Measurements from ENCODE around the gene CNPY3. TPM values are rescaled to one million over a fixed set of nuclear protein-coding genes. Genes with fewer than 3 reads are reported as not detected.

The CNPY3 gene
- total and polyA plus RNA-seq, 2 of the 13 experiments (the other 11 are each of a cell fraction or from before 2014, with no cell fraction given): 42.3 to 60.2 TPM

DNA sequence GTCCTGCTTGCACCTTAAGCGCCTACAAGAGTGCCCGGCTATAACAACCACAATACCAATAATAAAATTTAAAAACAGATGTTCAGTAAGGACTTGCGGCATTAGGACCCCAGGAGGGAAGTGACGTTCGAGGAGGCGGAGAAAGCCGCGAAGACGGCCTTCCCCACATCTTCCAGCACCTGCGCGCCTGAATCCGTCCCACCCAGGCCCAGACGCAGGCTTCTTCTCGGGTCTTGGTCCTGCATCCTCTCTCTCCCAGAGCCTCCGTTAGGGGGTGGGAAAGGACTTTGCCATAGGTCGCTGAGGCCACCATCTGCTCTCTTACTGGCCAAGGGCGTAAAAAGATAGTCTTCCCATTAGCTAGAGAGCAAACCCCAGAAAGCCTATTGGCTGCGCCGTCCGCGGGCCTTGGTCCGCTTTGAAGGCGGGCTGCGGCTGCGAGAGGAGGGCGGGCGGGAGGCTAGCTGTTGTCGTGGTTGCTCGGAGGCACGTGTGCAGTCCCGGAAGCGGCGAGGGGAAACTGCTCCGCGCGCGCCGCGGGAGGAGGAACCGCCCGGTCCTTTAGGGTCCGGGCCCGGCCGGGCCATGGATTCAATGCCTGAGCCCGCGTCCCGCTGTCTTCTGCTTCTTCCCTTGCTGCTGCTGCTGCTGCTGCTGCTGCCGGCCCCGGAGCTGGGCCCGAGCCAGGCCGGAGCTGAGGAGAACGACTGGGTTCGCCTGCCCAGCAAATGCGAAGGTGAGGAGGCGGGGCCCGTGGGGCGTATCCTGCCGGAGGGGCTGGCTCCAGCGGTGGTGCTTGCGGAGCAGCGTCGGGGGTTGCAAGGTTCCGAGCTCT, at the start of gene CNPY3 (continued):
- peak; percentile 99 for TF ChIP-seq BATF2 (CRISPR knock-in tag; IDR thresholded peaks at IDR 0.05)
- TF ChIP-seq HIVEP1 (CRISPR knock-in tag; IDR thresholded peaks at IDR 0.05): peak; percentile 95
- peak; percentile 91 for TF ChIP-seq FOXK1 (CRISPR knock-in tag; IDR thresholded peaks at IDR 0.05; ENCODE audit: borderline replicate concordance, low read depth)
- TF ChIP-seq, protein P1, sequence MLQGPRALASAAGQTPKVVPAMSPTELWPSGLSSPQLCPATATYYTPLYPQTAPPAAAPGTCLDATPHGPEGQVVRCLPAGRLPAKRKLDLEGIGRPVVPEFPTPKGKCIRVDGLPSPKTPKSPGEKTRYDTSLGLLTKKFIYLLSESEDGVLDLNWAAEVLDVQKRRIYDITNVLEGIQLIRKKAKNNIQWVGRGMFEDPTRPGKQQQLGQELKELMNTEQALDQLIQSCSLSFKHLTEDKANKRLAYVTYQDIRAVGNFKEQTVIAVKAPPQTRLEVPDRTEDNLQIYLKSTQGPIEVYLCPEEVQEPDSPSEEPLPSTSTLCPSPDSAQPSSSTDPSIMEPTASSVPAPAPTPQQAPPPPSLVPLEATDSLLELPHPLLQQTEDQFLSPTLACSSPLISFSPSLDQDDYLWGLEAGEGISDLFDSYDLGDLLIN (CRISPR knock-in tag; IDR thresholded peaks at IDR 0.05; ENCODE audit: borderline replicate concordance): peak; percentile 27; the same call in 1 of the 2 replicates
- TF ChIP-seq, protein P2, sequence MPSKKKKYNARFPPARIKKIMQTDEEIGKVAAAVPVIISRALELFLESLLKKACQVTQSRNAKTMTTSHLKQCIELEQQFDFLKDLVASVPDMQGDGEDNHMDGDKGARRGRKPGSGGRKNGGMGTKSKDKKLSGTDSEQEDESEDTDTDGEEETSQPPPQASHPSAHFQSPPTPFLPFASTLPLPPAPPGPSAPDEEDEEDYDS (CRISPR knock-in tag; IDR thresholded peaks at IDR 0.05): peak; percentile 64; the same call in 1 of the 2 replicates
- TF ChIP-seq ZBTB8A (CRISPR knock-in tag; IDR thresholded peaks at IDR 0.05; ENCODE audit: borderline replicate concordance, low read depth): peak; percentile 93
- peak; percentile 55 for TF ChIP-seq SRSF1 (optimal IDR thresholded peaks at IDR 0.05; ENCODE audit: low read depth, low read length)
- TF ChIP-seq NFKBIZ (CRISPR knock-in tag; IDR thresholded peaks at IDR 0.05): peak; percentile 91; the same call in 1 of the 2 replicates
- TF ChIP-seq, protein P3, sequence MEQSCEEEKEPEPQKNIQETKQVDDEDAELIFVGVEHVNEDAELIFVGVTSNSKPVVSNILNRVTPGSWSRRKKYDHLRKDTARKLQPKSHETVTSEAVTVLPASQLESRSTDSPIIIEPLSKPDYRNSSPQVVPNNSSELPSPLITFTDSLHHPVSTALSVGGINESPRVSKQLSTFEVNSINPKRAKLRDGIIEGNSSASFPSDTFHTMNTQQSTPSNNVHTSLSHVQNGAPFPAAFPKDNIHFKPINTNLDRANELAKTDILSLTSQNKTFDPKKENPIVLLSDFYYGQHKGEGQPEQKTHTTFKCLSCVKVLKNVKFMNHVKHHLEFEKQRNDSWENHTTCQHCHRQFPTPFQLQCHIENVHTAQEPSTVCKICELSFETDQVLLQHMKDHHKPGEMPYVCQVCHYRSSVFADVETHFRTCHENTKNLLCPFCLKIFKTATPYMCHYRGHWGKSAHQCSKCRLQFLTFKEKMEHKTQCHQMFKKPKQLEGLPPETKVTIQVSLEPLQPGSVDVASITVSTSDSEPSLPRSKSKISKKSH (CRISPR knock-in tag; IDR thresholded peaks at IDR 0.05; ENCODE audit: borderline replicate concordance): peak; percentile 98
- no peak; the same call in 1 of the 2 replicates for TF ChIP-seq KLF9 (CRISPR knock-in tag; IDR thresholded peaks at IDR 0.05; ENCODE audit: low read depth)
- 0 out of 2 replicates have a peak, but pooled peaks have one; percentile 77 for TF ChIP-seq KDM4B (CRISPR knock-in tag; IDR thresholded peaks at IDR 0.05)
- peak; percentile 89 for TF ChIP-seq ZNF639 (CRISPR knock-in tag; conservative IDR thresholded peaks at IDR 0.05)
- TF ChIP-seq ZNF121 (CRISPR knock-in tag; IDR thresholded peaks at IDR 0.05): 0 out of 2 replicates have a peak, but pooled peaks have one; percentile 47
- peak; percentile 100 for TF ChIP-seq ZNF781 (CRISPR knock-in tag; IDR thresholded peaks at IDR 0.05; ENCODE audit: borderline replicate concordance, not compliant biosample characterization)
- peak; percentile 100 for TF ChIP-seq REL (CRISPR knock-in tag; conservative IDR thresholded peaks at IDR 0.05)
- peak; percentile 97 for TF ChIP-seq KLF12 (CRISPR knock-in tag; IDR thresholded peaks at IDR 0.05; ENCODE audit: borderline replicate concordance)
- TF ChIP-seq ZNF274 (CRISPR knock-in tag; IDR thresholded peaks at IDR 0.05): peak; percentile 98
- TF ChIP-seq POLR2G (IDR thresholded peaks at IDR 0.05; ENCODE audit: low read depth, low read length): peak; percentile 84
- peak; percentile 62; the same call in 1 of the 2 replicates for TF ChIP-seq MLXIP (CRISPR knock-in tag; IDR thresholded peaks at IDR 0.05; ENCODE audit: borderline replicate concordance)
- TF ChIP-seq ASH2L (IDR thresholded peaks at IDR 0.05; ENCODE audit: insufficient read length, low read depth, low read length): no peak
